SU-DHL-6 (cell line): ENCODE data around the gene DLST.

Experiments
- H2AFZ ChIP-seq: fragments of 200-600 bp; sonication (generic); 2 replicates; pipeline ENCODE4 v1.6.1; 2014; ENCODE audit warnings: low read depth, mild to moderate bottlenecking, moderate library complexity, mixed read lengths, antibody characterized with exemption, low read length; ENCODE audit not compliant: severe bottlenecking
- H3F3A ChIP-seq: fragments of 200-600 bp; shearing (Covaris generic); 2 replicates; pipeline ENCODE4 v1.6.0; 2016; ENCODE audit warnings: antibody characterized with exemption, mild to moderate bottlenecking; ENCODE audit not compliant: insufficient read depth
- H3K27ac ChIP-seq: fragments of 200-600 bp; sonication (generic); 2 replicates; pipeline ENCODE4 v1.5.1; 2016; ENCODE audit warnings: low read depth, mild to moderate bottlenecking, low read length, moderate library complexity, mixed read lengths
- H3K27me3 ChIP-seq: fragments of 200-600 bp; sonication (generic), shearing (Covaris generic); 2 replicates; pipeline ENCODE4 v1.6.0; 2014; ENCODE audit warnings: mild to moderate bottlenecking, low read length
- H3K36me3 ChIP-seq: fragments of 200-600 bp; sonication (generic); 2 replicates; pipeline ENCODE4 v1.6.1; 2014; ENCODE audit warnings: mild to moderate bottlenecking, low read length, mixed read lengths
- H3K4me2 ChIP-seq: fragments of 300-600, 200-600 bp; shearing (Covaris generic), sonication (generic); 2 replicates; pipeline ENCODE4 v1.6.0; 2014; ENCODE audit warnings: low read length, low read depth, mild to moderate bottlenecking; ENCODE audit not compliant: poor library complexity, severe bottlenecking
- H3K4me3 ChIP-seq: fragments of 200-600 bp; sonication (generic); 2 replicates; pipeline ENCODE4 v1.5.1; 2014; ENCODE audit warnings: antibody characterized with exemption, low read length, mild to moderate bottlenecking, mixed read lengths; ENCODE audit not compliant: insufficient read depth, poor library complexity, severe bottlenecking
- H3K79me2 ChIP-seq: fragments of 200-600 bp; sonication (generic); 2 replicates; pipeline ENCODE4 v1.6.1; 2014; ENCODE audit warnings: mild to moderate bottlenecking, low read length, moderate library complexity; ENCODE audit not compliant: insufficient read depth
- H3K9ac ChIP-seq: fragments of 200-600 bp; sonication (generic); 2 replicates; pipeline ENCODE4 v1.7.0; 2014; ENCODE audit warnings: mild to moderate bottlenecking, low read length
- H3K9me2 ChIP-seq: fragments of 200-600 bp; sonication (generic); replicated peaks from 2 replicates; pipeline ENCODE4 v1.6.1; 2014; ENCODE audit warnings: low read length; ENCODE audit not compliant: insufficient read depth
- H3K9me3 ChIP-seq: fragments of 200-600 bp; sonication (generic); 2 replicates; pipeline ENCODE4 v1.6.1; 2014; ENCODE audit warnings: low read length, mixed read lengths; ENCODE audit not compliant: insufficient read depth
- H4K20me1 ChIP-seq: fragments of 200-600 bp; sonication (generic); 2 replicates; pipeline ENCODE4 v1.6.1; 2014; ENCODE audit warnings: low read depth, mild to moderate bottlenecking, antibody characterized with exemption, low read length, moderate library complexity, mixed read lengths
- CTCF ChIP-seq: fragments of 200-600 bp; sonication (generic); IDR thresholded peaks from one replicate; pipeline ENCODE4 v1.5.1; 2017; ENCODE audit warnings: antibody characterized with exemption, mild to moderate bottlenecking, low read length, moderate library complexity; ENCODE audit not compliant: insufficient read depth, poor library complexity, severe bottlenecking
- EZH2phosphoT487 ChIP-seq: fragments of 200-600 bp; sonication (generic), shearing (Covaris generic); conservative IDR thresholded peaks from 2 replicates; pipeline ENCODE4 v1.6.1; 2018; ENCODE audit warnings: mild to moderate bottlenecking, antibody characterized with exemption, low read length, moderate library complexity, mixed read lengths

Gene DLST

DNA sequence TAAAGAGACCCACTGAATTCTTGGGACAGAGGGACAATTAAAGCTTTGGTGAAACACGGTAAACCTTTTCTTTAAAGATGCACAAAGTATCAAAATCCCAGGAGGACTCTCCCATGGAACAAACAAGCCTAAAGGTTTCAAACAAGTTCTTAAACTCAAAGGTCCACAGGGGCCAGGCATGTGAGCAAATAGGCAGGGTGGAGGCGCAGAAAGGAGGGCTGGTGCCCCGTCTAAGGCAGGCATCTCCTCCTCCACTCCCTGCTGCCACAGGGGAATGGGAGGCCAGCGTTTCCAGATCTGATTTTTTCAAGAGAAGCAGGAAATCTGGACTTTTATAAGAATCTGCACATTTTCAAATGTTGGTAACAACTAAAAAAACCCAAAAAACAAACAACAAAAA lies 33.7 kb downstream of the DLST start:
- TF ChIP-seq EZH2phosphoT487 (no peak), CTCF (no peak)
- no peak overlapping the region for H2AFZ ChIP-seq
- no peak overlapping the region for H3K4me2 ChIP-seq
- H3K36me3 ChIP-seq = no peaks in the 10 kb centered on the region
- H3F3A ChIP-seq = no peaks in the 10 kb centered on the region
- H3K4me3 ChIP-seq = no peak overlapping the region
- H3K9me2 ChIP-seq = no peaks in the 10 kb centered on the region
- no peak overlapping the region for H3K9ac ChIP-seq
- H3K27ac ChIP-seq = no peak overlapping the region
- H3K79me2 ChIP-seq = no peaks in the 10 kb centered on the region
- H3K9me3 ChIP-seq = no peaks in the 10 kb centered on the region
- H4K20me1 ChIP-seq = no peaks in the 10 kb centered on the region
- H3K27me3 ChIP-seq = no peaks in the 10 kb centered on the region

- H3K36me3 ChIP-seq = no peaks in the 10 kb centered on the region
- H3K9me3 ChIP-seq = no peaks in the 10 kb centered on the region
- no peak overlapping the region for H2AFZ ChIP-seq
- H3K27me3 ChIP-seq = no peaks in the 10 kb centered on the region
- no peak overlapping the region for H3K4me2 ChIP-seq
- no peaks in the 10 kb centered on the region for H3F3A ChIP-seq
- no peaks in the 10 kb centered on the region for H3K79me2 ChIP-seq
- H4K20me1 ChIP-seq = no peaks in the 10 kb centered on the region
- H3K27ac ChIP-seq = no peak overlapping the region
- TF ChIP-seq EZH2phosphoT487 (no peak), CTCF (no peak)
- H3K9me2 ChIP-seq = no peaks in the 10 kb centered on the region
- no peak overlapping the region for H3K9ac ChIP-seq
- H3K4me3 ChIP-seq = no peak overlapping the region
These were observed 34.1 kb downstream of the DLST start for GRCh38 chr14:74915826-74916225.

- no peaks in the 10 kb centered on the region for H4K20me1 ChIP-seq
- no peak overlapping the region for H3K9ac ChIP-seq
- TF ChIP-seq CTCF (no peak), EZH2phosphoT487 (no peak)
These were observed 35.4 kb downstream of the DLST start for GRCh38 chr14:74917178-74917543.

DNA sequence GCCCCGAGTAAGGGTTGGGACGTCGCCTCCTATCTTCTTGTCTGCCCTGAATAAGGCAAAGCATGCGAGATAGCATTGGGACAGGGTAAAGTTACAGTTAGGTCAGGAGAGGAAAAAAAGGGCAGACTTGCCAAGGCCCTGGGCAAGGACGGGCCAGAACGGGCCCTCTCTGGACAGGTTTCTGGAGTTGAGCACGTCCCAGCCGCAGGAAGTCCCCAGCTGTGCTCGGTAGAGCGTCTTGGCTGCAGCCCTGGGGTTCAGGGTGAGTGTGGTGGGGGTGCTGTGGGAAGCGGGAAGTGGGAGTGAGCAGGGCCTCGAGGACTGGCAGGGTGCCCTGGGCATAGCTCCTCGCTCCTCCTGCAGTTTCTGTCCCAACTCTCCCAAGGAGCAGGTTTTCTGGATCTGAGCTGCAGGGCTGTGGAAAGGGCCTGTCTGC lies 35.9 kb downstream of the DLST start:
- Histone ChIP-seq H3K4me2 (no peak overlapping the region), H3F3A (no peaks in the 10 kb centered on the region), H3K4me3 (no peak overlapping the region), H3K9me3 (no peaks in the 10 kb centered on the region), H3K9ac (no peak overlapping the region), H4K20me1 (no peaks in the 10 kb centered on the region), H2AFZ (no peak overlapping the region), H3K79me2 (no peaks in the 10 kb centered on the region), H3K27me3 (no peaks in the 10 kb centered on the region), H3K36me3 (no peaks in the 10 kb centered on the region), H3K9me2 (no peaks in the 10 kb centered on the region), H3K27ac (no peak overlapping the region)
- TF ChIP-seq EZH2phosphoT487 (no peak), CTCF (no peak)

More at GRCh38 chr14:74917178-74917543, 35.4 kb downstream of the DLST start:
- H3K36me3 ChIP-seq = no peaks in the 10 kb centered on the region
- H3F3A ChIP-seq = no peaks in the 10 kb centered on the region
- H3K79me2 ChIP-seq = no peaks in the 10 kb centered on the region
- H3K9me3 ChIP-seq = no peaks in the 10 kb centered on the region
- no peak overlapping the region for H3K4me3 ChIP-seq
- H2AFZ ChIP-seq = no peak overlapping the region
- no peak overlapping the region for H3K27ac ChIP-seq
- no peaks in the 10 kb centered on the region for H3K9me2 ChIP-seq
- H3K27me3 ChIP-seq = no peaks in the 10 kb centered on the region
- H3K4me2 ChIP-seq = no peak overlapping the region
